ENCODE results near the gene TNRC6C. TPM values are rescaled to one million over a fixed set of nuclear protein-coding genes. Genes with fewer than 3 reads are reported as not detected.

Gene TNRC6C
- total and polyA plus RNA-seq, 4 donors = 2.2 to 25.9 (median 13.8) TPM

DNA sequence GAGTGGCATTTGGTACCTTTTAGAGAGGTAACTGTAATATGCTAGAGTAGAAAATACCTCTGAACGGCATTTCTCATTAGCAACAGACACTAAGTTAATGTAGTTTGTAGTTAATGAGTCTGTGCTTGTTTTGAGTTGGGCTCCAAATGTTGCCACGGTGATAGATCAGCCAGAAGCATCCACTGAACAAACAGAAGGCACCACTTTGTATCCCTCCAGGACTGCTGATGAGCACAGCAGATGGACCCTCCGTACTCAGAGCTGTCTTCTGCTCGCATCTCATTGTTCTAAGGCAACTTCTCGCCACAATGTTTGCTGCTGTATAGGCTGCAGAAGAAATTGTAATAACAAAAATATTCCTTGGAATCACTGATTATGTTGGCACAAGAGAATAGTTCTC is 56.1 kb downstream of the TNRC6C start:
- 92 to 94% methylated on average over 5 of the region's 5 CpGs for WGBS, 2 donors

DNA sequence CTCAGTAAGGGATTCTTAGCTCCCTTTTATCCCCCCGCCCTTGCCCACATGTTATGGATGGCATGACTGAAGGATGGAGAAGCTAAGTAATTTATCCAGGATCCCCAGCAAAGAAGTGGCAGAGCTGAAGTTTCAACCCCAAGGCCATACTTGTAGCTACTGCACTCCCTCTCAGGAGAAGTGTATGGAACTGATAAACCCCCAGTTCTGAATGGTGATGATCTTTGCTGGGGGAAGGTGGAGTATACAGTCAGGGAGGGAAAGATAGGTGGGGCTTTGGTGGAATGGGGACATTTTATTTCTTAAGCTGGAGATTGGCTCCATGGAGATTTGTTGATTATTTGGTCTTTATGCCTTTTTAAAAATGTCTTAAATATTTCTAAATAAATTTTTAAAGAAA is 58.3 kb downstream of the TNRC6C start:
- no peak overlapping the region for H3K27ac ChIP-seq (ENCODE audit: low read depth in 1 of 2, low read length in 1 of 2)
- peaks cover 0 to 16% (median 5%) of the 10 kb centered on the region in 5 donors for H3K4me1 ChIP-seq (ENCODE audit: control insufficient read depth in 5 of 5, insufficient read depth in 5 of 5, low read length in 5 of 5)
- DNase-seq = no peak
- H3K4me3 ChIP-seq = no peak overlapping the region
- TF ChIP-seq, protein P1, sequence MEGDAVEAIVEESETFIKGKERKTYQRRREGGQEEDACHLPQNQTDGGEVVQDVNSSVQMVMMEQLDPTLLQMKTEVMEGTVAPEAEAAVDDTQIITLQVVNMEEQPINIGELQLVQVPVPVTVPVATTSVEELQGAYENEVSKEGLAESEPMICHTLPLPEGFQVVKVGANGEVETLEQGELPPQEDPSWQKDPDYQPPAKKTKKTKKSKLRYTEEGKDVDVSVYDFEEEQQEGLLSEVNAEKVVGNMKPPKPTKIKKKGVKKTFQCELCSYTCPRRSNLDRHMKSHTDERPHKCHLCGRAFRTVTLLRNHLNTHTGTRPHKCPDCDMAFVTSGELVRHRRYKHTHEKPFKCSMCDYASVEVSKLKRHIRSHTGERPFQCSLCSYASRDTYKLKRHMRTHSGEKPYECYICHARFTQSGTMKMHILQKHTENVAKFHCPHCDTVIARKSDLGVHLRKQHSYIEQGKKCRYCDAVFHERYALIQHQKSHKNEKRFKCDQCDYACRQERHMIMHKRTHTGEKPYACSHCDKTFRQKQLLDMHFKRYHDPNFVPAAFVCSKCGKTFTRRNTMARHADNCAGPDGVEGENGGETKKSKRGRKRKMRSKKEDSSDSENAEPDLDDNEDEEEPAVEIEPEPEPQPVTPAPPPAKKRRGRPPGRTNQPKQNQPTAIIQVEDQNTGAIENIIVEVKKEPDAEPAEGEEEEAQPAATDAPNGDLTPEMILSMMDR (IDR thresholded peaks at IDR 0.05; ENCODE audit: control extremely low read depth, extremely low read depth) = no peak
- H3K36me3 ChIP-seq (ENCODE audit: control insufficient read depth in 4 of 4, insufficient read depth in 4 of 4, low read length in 4 of 4) = peaks cover 0 to 3% (median 0%) of the 10 kb centered on the region in 4 donors
- no peak for ATAC-seq (ENCODE audit: insufficient read depth, low FRiP score)
- no peak overlapping the region for H3K9ac ChIP-seq (ENCODE audit: insufficient read depth in 1 of 2, low read length in 2 of 2)
- H3K9me3 ChIP-seq (ENCODE audit: control insufficient read depth in 4 of 4, insufficient read depth in 3 of 4, low read length in 3 of 4) = no peaks in the 10 kb centered on the region
- H3K27me3 ChIP-seq (ENCODE audit: control insufficient read depth in 3 of 3, insufficient read depth in 3 of 3, low read length in 2 of 3) = no peaks in the 10 kb centered on the region
- 92 to 98% methylated on average over 1 of the region's 1 CpG for WGBS, 2 donors

More for the DNA sequence above, 56.1 kb downstream of the TNRC6C start:
- no peak for ATAC-seq (ENCODE audit: insufficient read depth, low FRiP score)
- Histone ChIP-seq H3K27me3 (ENCODE audit: control insufficient read depth in 3 of 3, insufficient read depth in 3 of 3, low read length in 2 of 3) (no peaks in the 10 kb centered on the region), H3K4me3 (no peak overlapping the region), H3K9me3 (ENCODE audit: control insufficient read depth in 4 of 4, insufficient read depth in 3 of 4, low read length in 3 of 4) (no peaks in the 10 kb centered on the region), H3K36me3 (ENCODE audit: control insufficient read depth in 4 of 4, insufficient read depth in 4 of 4, low read length in 4 of 4) (peaks cover 0 to 4% (median under 1%) of the 10 kb centered on the region in 4 donors), H3K4me1 (ENCODE audit: control insufficient read depth in 5 of 5, insufficient read depth in 5 of 5, low read length in 5 of 5) (peaks cover 0 to 9% (median 0%) of the 10 kb centered on the region in 5 donors), H3K9ac (ENCODE audit: insufficient read depth in 1 of 2, low read length in 2 of 2) (no peak overlapping the region), H3K27ac (ENCODE audit: low read depth in 1 of 2, low read length in 1 of 2) (no peak overlapping the region)
- DNase-seq = no peak
- TF ChIP-seq, protein P1 (IDR thresholded peaks at IDR 0.05; ENCODE audit: control extremely low read depth, extremely low read depth) = no peak

DNA sequence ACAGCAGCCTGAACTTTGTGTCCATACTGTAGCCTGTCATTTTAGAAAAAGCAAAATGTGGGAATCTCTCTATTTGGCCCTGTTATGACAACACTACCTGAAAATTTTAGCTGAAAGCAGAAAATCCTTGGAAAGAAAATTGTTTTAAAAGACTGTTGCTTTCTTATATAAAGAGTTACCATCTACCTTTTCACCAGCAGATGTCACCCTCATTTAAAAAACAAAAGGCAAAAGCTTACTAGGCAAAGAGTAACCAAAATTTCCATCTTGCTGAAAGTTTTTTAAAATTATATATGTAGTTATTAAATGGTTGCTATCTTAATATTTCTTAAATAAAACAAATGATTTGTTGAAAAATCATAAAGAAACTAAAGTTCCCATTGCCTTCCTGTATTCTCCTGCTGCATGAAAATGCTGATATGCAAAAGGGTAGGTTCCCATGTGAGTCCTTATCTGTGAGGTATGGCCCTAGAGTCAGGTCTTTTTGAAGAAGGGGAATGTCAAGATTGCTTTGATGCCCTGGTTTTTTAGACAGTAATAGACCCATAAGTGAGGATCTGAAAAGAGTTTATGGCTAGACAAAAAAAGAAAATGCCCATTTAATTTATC is 61.0 kb downstream of the TNRC6C start:
- TF ChIP-seq, protein P1 (IDR thresholded peaks at IDR 0.05; ENCODE audit: control extremely low read depth, extremely low read depth) = peak; percentile 26
- H3K36me3 ChIP-seq (ENCODE audit: control insufficient read depth in 4 of 4, insufficient read depth in 4 of 4, low read length in 4 of 4) = peaks cover 0 to 3% (median under 1%) of the 10 kb centered on the region in 4 donors
- no peaks in the 10 kb centered on the region for H3K27me3 ChIP-seq (ENCODE audit: control insufficient read depth in 3 of 3, insufficient read depth in 3 of 3, low read length in 2 of 3)
- no peak overlapping the region for H3K9ac ChIP-seq (ENCODE audit: insufficient read depth in 1 of 2, low read length in 2 of 2)
- ATAC-seq (ENCODE audit: insufficient read depth, low FRiP score) (no peak), DNase-seq (peak in 2 of 3 donors; percentile 71 to 79)
- H3K9me3 ChIP-seq (ENCODE audit: control insufficient read depth in 4 of 4, insufficient read depth in 3 of 4, low read length in 3 of 4) = no peaks in the 10 kb centered on the region
- H3K27ac ChIP-seq (ENCODE audit: low read depth in 1 of 2, low read length in 1 of 2) = no peak overlapping the region
- H3K4me1 ChIP-seq (ENCODE audit: control insufficient read depth in 5 of 5, insufficient read depth in 5 of 5, low read length in 5 of 5) = peaks cover 0 to 13% (median 5%) of the 10 kb centered on the region in 5 donors
- H3K4me3 ChIP-seq = no peak overlapping the region

Data from lung (tissue), 12 donors.